Gastrocnemius medialis (tissue), 4 donors: Measurements from ENCODE around the gene CPS1.

Experiments used
- CTCF ChIP-seq, 5 experiments: fragments of 450-650 bp in 3 of 5; fragments of 200-600 bp in 2 of 5; sonication (generic) in 2 of 5; IDR thresholded peaks in 4 of 5; conservative IDR thresholded peaks in 1 of 5; 1 replicate in 4 of 5; 2 replicates in 1 of 5; pipeline ENCODE4 v1.5.1; 2016 to 2019; ENCODE audit warnings: antibody characterized with exemption in 5 of 5, mild to moderate bottlenecking in 3 of 5, moderate library complexity in 3 of 5
- POLR2A ChIP-seq, 2 donors: fragments of 450-650 bp; IDR thresholded peaks; one replicate each; pipeline ENCODE4 v1.6.1; 2017; ENCODE audit warnings: antibody characterized with exemption in 2 of 2, mild to moderate bottlenecking in 2 of 2, moderate library complexity in 2 of 2

GRCh38 chr2:210592726-210593125 lies 36.3 kb downstream of the CPS1 start:
- TF ChIP-seq CTCF (IDR thresholded peaks at IDR 0.05 in 4 of 5, conservative IDR thresholded peaks at IDR 0.05 in 1 of 5) (no peak), POLR2A (IDR thresholded peaks at IDR 0.05) (no peak)
